H1 (cell line): Measurements from ENCODE around the gene EWSR1. TPM values are rescaled to one million over a fixed set of nuclear protein-coding genes. Genes with fewer than 3 reads are reported as not detected.

Source experiments
- EGR1 ChIP-seq: IDR thresholded peaks from 2 replicates; pipeline ENCODE4 v1.6.1; 2011; ENCODE audit warnings: low read depth, low read length, borderline replicate concordance
- EZH2 ChIP-seq: fragments of 200-600 bp; sonication (generic); IDR thresholded peaks from 2 replicates; pipeline ENCODE4 v1.7.1; 2012; ENCODE audit warnings: low read depth, mild to moderate bottlenecking, moderate library complexity, low read length, inconsistent platforms; ENCODE audit not compliant: severe bottlenecking
- KDM1A ChIP-seq: fragments of 200-600, 300-600 bp; sonication (generic); IDR thresholded peaks from 2 replicates; pipeline ENCODE4 v1.7.1; 2016; ENCODE audit warnings: mild to moderate bottlenecking, low read length, borderline replicate concordance
- RBBP5 ChIP-seq: IDR thresholded peaks from 2 replicates; pipeline ENCODE4 v1.7.1; 2012; ENCODE audit warnings: low read depth, mild to moderate bottlenecking, inconsistent platforms, low read length, moderate library complexity, borderline replicate concordance
- SP1 ChIP-seq: IDR thresholded peaks from 2 replicates; pipeline ENCODE4 v1.6.1; 2011; ENCODE audit warnings: low read depth, low read length
- polyA plus RNA-seq, 7 experiments: library from polyadenylated mRNA; depleted of rRNA in 3 of 7; stranded (reverse) in 5 of 7; unstranded in 2 of 7; fragments of >200 nt in 5 of 7; fragments of 200-250 nt in 2 of 7; gene quantifications; 1 replicate in 5 of 7; 2 replicates in 1 of 7; 4 replicates in 1 of 7; pipeline versions ENCODE4 v1.2.1 to v1.2.3, GENCODE V29; 2011 to 2013; ENCODE audit warnings: missing spikeins in 2 of 7, mixed read lengths in 2 of 7
- total RNA-seq: library from RNA; stranded (reverse); fragmentation: NEBNext Ultra II Directional; extraction: Animal tissue kit (Norgen Biotek cat#: 25700); gene quantifications from 2 replicates; pipeline ENCODE4 v1.2.1, GENCODE V29; 2021
- TF ChIP-seq, protein P1 (sequence below): IDR thresholded peaks from 2 replicates; pipeline ENCODE4 v1.6.1; 2012; ENCODE audit warnings: low read length, inconsistent platforms
- TF ChIP-seq, protein P2 (sequence below), 3 experiments: IDR thresholded peaks; 1 replicate in 2 of 3; 2 replicates in 1 of 3; pipeline versions ENCODE4 v1.5.1 to v1.6.1; 2011; ENCODE audit warnings: low read length in 3 of 3, mild to moderate bottlenecking in 3 of 3, inconsistent platforms in 2 of 3, low read depth in 1 of 3, moderate library complexity in 1 of 3; ENCODE audit not compliant: insufficient read depth in 1 of 3; ENCODE audit errors: control extremely low read depth in 1 of 3

The EWSR1 gene
- total and polyA plus RNA-seq, 2 of the 8 experiments (the other 6 are each of a cell fraction or from before 2014, with no cell fraction given), result 387 to 930 TPM

DNA sequence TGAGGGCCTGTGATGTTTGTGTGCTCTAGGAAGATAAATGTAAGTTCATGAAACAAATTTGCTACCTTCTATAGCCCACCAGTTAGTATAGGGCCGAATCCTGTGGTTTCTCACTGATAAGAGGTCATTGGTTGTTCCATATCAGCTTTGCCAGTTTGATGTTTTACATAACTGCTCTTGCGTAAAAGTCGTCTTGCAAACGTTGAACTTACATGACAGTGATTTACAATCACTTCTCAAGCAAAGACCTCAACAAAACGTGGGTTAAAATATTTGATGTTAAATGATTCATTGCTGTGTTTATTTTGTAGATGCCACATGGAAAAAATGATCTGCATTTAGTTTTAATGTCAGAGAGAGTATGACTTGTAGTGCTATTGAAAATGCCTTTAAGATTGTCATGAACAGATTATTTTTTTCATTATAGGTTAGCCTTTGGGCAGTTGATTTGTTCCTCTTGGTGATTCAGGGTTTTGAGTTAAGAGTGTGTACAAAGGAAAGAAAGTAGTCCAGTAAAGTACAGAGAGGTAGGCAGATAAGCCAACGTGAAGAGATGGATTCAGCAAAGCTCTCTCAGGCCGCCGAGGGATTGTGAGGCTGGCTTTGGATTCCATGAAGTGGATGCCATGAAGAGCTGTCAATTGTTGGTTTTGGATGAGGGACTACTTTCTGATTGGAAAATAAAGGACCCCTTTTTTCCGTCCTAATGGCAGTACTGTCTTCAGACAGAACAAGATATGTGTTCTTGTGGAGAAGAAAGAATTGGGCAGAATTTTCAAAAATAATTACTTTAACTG, 2.6 kb downstream of the EWSR1 start (continued):
- TF ChIP-seq KDM1A (no peak), EGR1 (no peak), EZH2 (no peak), RBBP5 (no peak), SP1 (no peak)
- TF ChIP-seq, protein P1, sequence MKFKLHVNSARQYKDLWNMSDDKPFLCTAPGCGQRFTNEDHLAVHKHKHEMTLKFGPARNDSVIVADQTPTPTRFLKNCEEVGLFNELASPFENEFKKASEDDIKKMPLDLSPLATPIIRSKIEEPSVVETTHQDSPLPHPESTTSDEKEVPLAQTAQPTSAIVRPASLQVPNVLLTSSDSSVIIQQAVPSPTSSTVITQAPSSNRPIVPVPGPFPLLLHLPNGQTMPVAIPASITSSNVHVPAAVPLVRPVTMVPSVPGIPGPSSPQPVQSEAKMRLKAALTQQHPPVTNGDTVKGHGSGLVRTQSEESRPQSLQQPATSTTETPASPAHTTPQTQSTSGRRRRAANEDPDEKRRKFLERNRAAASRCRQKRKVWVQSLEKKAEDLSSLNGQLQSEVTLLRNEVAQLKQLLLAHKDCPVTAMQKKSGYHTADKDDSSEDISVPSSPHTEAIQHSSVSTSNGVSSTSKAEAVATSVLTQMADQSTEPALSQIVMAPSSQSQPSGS, result no peak
- TF ChIP-seq, protein P2, sequence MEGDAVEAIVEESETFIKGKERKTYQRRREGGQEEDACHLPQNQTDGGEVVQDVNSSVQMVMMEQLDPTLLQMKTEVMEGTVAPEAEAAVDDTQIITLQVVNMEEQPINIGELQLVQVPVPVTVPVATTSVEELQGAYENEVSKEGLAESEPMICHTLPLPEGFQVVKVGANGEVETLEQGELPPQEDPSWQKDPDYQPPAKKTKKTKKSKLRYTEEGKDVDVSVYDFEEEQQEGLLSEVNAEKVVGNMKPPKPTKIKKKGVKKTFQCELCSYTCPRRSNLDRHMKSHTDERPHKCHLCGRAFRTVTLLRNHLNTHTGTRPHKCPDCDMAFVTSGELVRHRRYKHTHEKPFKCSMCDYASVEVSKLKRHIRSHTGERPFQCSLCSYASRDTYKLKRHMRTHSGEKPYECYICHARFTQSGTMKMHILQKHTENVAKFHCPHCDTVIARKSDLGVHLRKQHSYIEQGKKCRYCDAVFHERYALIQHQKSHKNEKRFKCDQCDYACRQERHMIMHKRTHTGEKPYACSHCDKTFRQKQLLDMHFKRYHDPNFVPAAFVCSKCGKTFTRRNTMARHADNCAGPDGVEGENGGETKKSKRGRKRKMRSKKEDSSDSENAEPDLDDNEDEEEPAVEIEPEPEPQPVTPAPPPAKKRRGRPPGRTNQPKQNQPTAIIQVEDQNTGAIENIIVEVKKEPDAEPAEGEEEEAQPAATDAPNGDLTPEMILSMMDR (IDR thresholded peaks at IDR 0.05; ENCODE audit: control extremely low read depth in 1 of 3, insufficient read depth in 1 of 3, low read depth in 1 of 3, low read length in 3 of 3), result no peak
